RPMI7951 (cell line): Measurements from ENCODE around the gene KDELR1. TPM values are rescaled to one million over a fixed set of nuclear protein-coding genes. Genes with fewer than 3 reads are reported as not detected.

ENCODE experiments used
- DNase-seq: peaks from one replicate; pipeline ENCODE4 v3.0.0-alpha.2; 2012; ENCODE audit warnings: low read depth
- total RNA-seq: library from RNA; depleted of rRNA; stranded (reverse); fragments of >200 nt; shearing (Covaris generic); gene quantifications from 2 replicates; pipeline ENCODE4 v1.2.3, GENCODE V29; 2014

KDELR1 gene
- total RNA-seq, 1 experiment from 2014 or later, result 153 TPM

- no peak for DNase-seq
These were observed 20.0 kb downstream of the KDELR1 start for GRCh38 chr19:48371367-48371766.

DNA sequence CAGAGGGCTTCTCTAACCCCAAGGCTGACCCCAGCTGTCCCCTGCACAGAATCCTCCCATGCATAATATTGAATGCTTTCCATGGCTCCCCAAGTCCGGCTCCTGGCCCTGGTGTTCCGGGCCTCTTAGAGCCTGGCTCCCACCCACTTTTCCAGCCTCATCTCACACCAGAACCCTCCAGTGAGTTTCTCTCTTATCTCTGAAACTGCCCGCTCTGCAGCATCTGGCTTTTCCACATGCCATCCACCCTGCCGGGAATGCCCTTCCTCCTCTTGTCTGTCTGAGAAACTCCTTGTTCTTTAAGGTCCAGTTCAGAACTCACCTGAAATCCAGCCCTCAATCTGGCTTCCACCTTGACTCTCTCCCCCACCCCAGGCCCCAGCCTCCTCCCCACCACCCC is 20.4 kb downstream of the KDELR1 start:
- no peak for DNase-seq

DNA sequence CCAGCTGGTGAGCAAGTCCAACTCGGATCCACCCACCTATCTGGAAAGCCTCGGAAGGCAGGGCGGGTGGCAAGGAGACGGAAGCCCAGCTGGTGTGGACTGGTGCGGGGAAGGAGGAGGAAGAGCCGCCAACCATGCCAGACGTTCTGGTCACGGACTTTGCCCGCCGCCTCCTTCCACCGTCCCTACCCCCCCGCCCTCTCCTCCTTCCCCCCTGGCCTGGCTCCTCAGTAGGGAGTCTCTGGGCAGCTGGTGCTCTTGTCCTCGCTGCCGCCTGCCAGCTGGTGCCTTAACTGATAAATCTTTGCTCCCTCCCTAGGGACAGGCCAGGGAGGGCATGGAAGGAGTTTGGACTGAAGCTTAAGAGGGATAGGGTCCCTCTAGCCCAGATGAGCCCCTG is 22.4 kb downstream of the KDELR1 start:
- DNase-seq, result no peak

- no peak for DNase-seq
These were observed 23.5 kb downstream of the KDELR1 start for GRCh38 chr19:48367855-48368254.

DNA sequence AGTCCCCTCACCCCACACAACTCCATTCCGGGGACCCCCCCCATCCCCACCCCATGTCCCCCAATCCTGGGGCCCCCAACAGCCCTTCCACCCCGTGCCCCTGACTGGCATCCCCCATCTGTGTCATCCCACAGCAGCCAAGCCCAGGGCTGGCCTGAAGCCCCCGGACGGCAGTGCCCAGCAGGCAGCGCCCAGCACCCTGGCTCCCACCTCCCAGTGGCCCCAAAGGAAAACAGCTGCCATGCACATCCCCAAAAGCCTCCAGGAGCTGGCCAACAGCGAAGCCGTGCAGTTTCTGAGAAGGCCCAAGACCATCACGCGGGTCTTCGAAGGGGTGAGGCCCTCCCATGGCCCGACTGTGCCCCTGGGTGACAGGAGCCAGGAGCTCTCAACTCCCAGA is 25.7 kb downstream of the KDELR1 start:
- DNase-seq, result no peak

GRCh38 chr19:48364598-48365348 is 26.6 kb downstream of the KDELR1 start:
- DNase-seq, result no peak

DNA sequence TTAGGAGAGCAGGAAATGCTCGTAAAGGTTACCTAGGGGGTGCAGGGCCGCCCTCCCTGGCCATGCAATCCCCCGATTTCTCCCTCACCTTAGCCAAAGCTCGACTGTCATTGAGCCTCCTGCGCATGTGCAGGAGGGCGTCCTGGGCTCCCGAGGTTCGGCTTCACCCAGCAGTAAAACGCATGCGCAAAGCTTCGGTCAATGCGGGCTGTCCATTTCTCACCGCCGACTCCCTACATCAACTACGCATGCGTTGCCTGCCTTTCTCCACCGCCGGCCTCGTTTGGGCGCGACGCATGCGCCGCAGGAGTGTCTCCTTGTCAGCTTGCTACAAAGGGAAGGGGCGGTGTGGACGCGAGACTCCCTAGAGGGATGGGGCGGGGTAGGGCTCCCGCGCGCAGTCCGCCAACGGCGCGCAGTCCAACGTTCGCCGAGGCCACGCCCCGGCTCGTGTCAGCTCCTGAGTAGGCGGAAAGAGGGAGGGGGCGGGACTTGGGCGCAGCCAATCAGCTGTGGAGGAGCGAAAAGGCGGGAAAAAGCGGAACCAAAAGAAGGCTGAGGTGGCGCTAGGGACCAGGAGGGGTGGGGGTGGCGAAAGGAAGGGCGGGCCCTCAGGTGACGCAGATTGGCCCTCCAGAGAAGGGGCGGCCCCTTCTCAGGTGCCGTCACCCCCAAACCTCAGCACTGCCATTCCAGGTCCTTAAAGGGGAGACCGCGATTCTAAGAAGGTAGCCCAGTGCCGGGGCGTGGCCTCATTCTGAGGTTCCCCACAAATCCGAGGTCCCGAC is 27.3 kb downstream of the KDELR1 start, which contains the start of the genes SYNGR4 and TMEM143:
Gene SYNGR4, plus strand, starts transcription at position 558 of the 788 bp plus-strand sequence. CDS start 1,476 bp downstream, outside the sequence.
Gene TMEM143, minus strand, starts transcription at position 131 of the 788 bp plus-strand sequence. Its CDS starts 20 bp downstream, at position 111.
- peak; percentile 99 for DNase-seq

DNA sequence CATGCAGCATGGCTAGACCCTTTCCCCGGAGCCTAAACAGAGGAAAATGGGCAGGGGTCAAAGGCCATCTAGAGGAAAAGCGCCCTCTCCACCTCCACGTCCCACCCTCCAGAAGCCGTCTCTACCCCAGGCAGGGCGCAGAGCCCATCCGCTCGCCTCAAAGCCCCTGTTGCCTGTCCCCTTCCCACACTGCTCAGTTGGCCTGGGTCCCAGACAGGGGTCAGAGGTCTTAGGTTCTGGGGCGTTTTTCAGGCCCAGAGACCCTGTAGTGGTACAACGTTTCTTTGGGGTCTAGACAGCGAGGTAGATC is 27.9 kb downstream of the KDELR1 start:
- no peak for DNase-seq

DNA sequence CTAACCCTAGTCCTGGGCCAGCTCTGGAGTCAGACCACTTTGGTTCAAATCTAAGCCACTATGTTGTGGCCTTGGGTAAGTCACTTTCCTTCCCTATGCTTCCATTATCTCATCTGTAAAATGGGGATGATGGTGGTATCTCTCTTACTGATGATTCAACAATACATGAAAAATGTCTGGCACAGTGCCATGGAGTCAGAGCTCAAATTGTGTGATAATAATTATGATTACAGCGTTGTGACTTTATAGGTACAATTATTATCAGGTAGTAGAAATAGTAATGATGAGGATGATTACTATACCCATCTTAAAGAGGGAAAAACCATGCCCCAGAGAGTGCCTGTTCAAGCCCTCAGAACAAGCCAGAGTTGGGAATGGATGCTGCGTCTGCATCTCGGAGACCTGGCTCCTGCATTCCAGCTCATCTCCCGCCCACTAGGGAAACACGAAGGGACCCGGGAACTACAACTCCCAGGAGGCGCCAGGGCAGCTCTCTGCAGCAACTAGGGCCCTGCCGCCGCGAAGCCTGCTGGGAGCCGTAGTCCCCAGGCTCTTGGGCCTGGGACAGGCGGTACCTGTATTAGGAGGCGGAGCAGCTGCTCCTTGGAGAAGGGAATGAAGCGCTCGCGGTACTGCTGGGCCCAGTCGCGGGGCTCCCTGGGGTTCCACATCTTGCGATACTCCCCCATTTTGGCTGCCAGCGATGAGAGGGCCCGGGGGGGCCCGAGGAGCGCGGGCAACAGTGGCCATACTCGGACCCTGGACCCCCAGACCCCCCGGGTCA is 28.4 kb downstream of the KDELR1 start:
- peak; percentile 94 for DNase-seq

- no peak for DNase-seq
These were observed 29.4 kb downstream of the KDELR1 start for GRCh38 chr19:48361912-48362311.

DNA sequence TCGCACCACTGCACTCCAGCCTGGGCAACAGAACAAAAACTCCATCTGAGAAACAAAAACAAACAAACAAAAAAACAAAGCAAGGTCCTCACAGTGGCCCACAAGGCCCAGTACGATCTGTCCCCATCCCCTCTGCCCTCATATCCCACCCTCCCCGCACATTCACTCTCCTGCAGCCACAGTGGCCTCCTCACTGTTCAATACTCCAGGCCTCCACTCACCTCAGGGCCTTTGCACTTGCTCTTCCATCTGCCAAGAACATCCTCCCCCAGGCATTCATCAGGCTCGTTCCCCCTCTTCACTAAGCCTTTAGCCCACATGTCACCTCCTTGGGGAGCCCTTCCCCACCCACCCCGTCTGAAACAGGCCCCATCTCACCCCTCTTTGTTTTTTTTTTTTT is 32.2 kb downstream of the KDELR1 start:
- DNase-seq, result no peak

DNA sequence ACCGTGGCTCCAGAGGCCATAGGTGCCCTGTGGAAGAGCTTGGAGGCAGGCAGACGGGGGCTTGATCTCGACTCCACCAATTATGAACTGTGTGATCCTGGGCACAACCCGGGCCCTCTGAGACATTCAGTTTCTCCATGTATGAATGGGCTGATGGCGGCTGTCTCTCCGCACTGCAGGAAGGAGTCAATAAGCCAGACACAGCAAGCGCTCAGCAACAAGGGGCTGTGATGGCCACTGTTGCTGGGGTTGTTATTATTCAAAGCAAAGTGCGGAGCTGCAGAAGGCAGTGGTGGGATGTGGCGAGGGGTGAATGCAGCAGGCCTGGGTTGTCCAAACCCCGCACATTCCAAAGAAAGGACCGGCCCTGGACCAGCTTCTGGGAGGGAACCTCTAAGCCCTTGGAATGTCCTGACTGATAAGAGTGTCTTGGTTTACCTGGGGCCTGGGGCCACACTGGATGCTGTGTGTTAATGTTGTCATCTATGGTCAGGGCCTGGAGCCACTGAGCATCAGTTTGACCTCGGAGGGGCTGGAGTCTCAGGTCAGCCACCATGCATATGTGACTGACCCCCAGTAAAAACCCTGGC is 35.9 kb downstream of the KDELR1 start:
- DNase-seq, result no peak

GRCh38 chr19:48354332-48354992 is 36.9 kb downstream of the KDELR1 start:
- DNase-seq, result peak; percentile 87

- DNase-seq, result peak; percentile 64
These were observed 37.7 kb downstream of the KDELR1 start for GRCh38 chr19:48353677-48354076.

DNA sequence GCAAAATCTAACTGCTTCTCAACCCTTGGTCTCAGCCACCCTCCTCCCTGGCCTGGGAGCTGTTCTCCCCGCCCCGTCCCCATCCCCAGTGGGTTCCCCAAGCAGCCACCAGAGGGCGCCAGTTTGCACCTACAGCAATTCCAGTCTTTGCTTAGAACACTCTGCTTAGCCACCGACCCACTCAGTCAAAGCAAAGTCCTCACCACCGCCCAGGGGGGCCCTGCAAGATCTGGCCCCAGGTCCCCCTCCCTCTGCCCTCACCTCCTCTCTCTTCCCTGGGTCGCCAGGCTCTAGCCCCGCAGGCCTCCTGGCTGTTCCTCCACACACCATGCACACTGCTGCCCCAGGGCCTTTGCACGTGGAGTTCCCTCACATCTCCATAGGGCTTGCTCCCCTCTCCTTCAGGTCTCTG is 40.0 kb downstream of the KDELR1 start:
- peak; percentile 61 for DNase-seq

GRCh38 chr19:48350856-48351255 is 40.5 kb downstream of the KDELR1 start:
- no peak for DNase-seq

DNA sequence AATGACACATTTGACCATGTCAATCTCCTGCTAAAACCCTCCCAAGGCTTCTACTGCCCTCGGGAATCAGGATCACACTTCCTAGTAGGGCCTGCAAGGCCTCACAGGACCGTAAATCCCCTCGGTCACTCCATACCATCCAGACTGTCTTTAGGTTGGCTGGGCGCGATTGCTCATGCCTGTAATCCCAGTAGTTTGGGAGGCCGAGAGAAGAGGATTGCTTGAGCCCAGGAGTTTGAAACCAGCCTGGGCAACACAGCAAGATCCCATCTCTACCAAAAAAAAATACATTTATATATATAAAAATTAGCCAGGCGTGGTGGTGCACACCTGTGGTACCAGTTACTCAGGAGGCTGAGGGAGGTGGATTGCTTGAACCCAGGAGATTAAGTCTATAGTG is 42.6 kb downstream of the KDELR1 start:
- DNase-seq, result no peak

GRCh38 chr19:48348045-48348444 is 43.3 kb downstream of the KDELR1 start:
- DNase-seq, result peak; percentile 41

DNA sequence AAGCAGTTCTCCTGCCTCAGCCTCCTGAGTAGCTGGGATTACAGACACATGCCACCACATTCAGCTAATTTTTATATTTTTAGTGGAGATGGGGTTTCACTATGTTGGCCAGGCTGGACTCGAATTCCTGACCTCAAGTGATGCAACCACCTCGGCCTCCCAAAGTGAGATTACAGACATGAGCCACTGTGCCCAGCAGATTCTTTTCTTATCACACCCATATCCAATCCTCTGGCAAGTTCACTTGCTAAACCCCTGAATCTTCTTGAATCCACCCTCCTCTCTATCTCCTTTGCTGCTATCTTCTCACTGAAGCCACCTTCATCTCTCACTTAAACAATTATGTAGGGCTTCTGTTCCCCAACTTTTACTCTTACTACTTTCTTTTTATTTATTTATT is 45.2 kb downstream of the KDELR1 start:
- DNase-seq, result no peak

- no peak for DNase-seq
These were observed 46.5 kb downstream of the KDELR1 start for GRCh38 chr19:48344892-48345291.

DNA sequence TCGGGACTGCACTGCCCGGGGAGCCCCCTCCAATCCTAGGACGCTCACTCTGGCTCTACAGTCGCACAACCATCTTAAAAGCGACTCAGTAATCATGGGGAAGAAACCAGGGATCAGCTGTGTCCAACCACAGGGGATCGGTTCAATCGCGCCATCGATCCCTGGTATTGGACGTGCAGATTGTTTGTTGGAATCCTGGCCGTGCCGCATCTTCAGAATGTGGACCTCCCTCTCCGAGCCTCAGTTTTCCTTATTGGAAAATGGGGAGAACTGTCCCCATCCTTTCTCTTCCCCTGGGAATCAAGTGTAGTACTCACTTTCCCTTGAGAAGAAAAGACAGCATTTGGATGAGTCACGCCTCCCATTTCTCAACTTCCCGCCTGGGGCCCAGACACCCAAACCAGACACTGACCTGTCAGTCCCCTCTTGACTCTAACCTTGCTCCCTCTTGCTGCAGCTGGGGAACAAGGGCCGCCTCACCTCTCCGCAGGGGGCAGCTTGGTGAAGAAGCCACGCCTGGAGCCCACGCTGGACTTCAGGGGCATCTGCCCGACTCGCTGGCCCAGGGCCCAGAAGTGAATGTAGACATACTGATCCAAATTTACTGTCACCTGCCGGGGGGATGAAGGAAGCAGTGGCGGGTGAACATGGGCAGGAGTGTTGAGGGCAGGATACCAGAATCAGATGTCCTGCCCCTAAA is 48.4 kb downstream of the KDELR1 start:
- DNase-seq, result peak; percentile 66
